Activated B cell treated with CpG ODN at 0.5 μM for 24 hours (primary cell): ENCODE measurements around the gene CDKAL1. TPM values are rescaled to one million over a fixed set of nuclear protein-coding genes. Genes with fewer than 3 reads are reported as not detected.

ENCODE experiments used
- ATAC-seq: fragments of 200-7000 bp; cut with Tn5 transposase; one replicate; pipeline ENCODE4 v1.10.0; 2021; ENCODE audit warnings: low read depth, mild to moderate bottlenecking, moderate library complexity
- CTCF ChIA-PET: fragments of 350-600 bp; sonication (Branson Sonifier 250); formaldehyde crosslinking; loops from one replicate; lab custom pipeline; 2021; ENCODE audit warnings: antibody characterized with exemption; lab: Charles Lee
- POLR2A ChIA-PET: fragments of 350-600 bp; sonication (Branson Sonifier 250); formaldehyde crosslinking; loops from one replicate; lab custom pipeline; 2021; ENCODE audit warnings: antibody characterized with exemption; lab: Charles Lee
- DNase-seq: peaks from one replicate; pipeline ENCODE4 v3.0.0; 2022
- H3K27ac Mint-ChIP-seq: one replicate; pipeline ENCODE4 v1.8.0; 2020; ENCODE audit warnings: mixed read lengths
- H3K27me3 Mint-ChIP-seq: one replicate; pipeline ENCODE4 v1.8.0; 2021; ENCODE audit warnings: mixed read lengths
- H3K36me3 Mint-ChIP-seq: one replicate; pipeline ENCODE4 v1.8.0; 2021; ENCODE audit warnings: low read depth, mixed read lengths
- H3K4me1 Mint-ChIP-seq: one replicate; pipeline ENCODE4 v1.8.0; 2021; ENCODE audit warnings: mixed read lengths
- H3K4me3 Mint-ChIP-seq: one replicate; pipeline ENCODE4 v1.8.0; 2020; ENCODE audit warnings: mild to moderate bottlenecking, mixed read lengths
- H3K9me3 Mint-ChIP-seq: one replicate; pipeline ENCODE4 v1.8.0; 2020; ENCODE audit warnings: mixed read lengths
- intact Hi-C: fragments of 100-400 bp; cut with micrococcal nuclease; formaldehyde crosslinking; loops from one replicate; pipeline ENCODE4 v1.15.1; 2024
- total RNA-seq: library from RNA; stranded (reverse); gene quantifications from 2 replicates; pipeline ENCODE4 v1.2.3, GENCODE V29; 2022
- TF ChIP-seq, protein P1 (sequence below): fragments of 200-600 bp; IDR thresholded peaks from one replicate; pipeline ENCODE4 v1.8.0; 2022; ENCODE audit warnings: antibody characterized with exemption, mild to moderate bottlenecking

Gene CDKAL1
- total RNA-seq, 1 donor from 2014 or later: 31.9 TPM

DNA sequence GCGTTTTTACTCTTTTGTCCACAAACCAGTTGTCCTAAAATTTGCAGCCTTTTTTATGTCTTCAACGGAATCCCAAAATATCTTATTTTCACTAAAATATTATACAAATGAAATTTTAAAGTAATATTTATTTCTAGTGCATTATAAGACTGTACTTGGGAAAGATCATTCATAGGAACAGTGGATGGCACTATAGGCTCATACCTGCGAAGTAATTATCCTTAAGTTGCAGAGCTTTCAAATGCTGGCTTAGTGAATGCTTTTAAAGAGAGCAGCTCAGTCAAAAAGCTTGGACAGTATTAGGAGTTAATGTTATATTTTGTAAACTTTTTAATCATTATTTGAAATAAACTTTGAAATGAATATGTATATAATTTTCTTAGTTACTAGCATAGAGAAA, 254.9 kb downstream of the CDKAL1 start:
- H3K4me3 Mint-ChIP-seq: no peak overlapping the region
- intact Hi-C loops: loop anchor here (1.0 kb wide), 1 partner anchor 800 kb away; no protein-coding TSS in a partner anchor
- no peaks in the 10 kb centered on the region for H3K9me3 Mint-ChIP-seq
- ATAC-seq (no peak), DNase-seq (no peak)
- H3K4me1 Mint-ChIP-seq: no peaks in the 10 kb centered on the region
- TF ChIP-seq, protein P1, sequence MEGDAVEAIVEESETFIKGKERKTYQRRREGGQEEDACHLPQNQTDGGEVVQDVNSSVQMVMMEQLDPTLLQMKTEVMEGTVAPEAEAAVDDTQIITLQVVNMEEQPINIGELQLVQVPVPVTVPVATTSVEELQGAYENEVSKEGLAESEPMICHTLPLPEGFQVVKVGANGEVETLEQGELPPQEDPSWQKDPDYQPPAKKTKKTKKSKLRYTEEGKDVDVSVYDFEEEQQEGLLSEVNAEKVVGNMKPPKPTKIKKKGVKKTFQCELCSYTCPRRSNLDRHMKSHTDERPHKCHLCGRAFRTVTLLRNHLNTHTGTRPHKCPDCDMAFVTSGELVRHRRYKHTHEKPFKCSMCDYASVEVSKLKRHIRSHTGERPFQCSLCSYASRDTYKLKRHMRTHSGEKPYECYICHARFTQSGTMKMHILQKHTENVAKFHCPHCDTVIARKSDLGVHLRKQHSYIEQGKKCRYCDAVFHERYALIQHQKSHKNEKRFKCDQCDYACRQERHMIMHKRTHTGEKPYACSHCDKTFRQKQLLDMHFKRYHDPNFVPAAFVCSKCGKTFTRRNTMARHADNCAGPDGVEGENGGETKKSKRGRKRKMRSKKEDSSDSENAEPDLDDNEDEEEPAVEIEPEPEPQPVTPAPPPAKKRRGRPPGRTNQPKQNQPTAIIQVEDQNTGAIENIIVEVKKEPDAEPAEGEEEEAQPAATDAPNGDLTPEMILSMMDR: no peak
- H3K27me3 Mint-ChIP-seq: no peaks in the 10 kb centered on the region
- CTCF ChIA-PET: interaction anchor here (0.5 kb wide), 1 partner anchor 800 kb away, joined by 4 read pairs; no protein-coding TSS in a partner anchor
- H3K36me3 Mint-ChIP-seq: peaks cover 20% of the 10 kb centered on the region
- H3K27ac Mint-ChIP-seq: no peak overlapping the region
- POLR2A ChIA-PET: no interaction called here

DNA sequence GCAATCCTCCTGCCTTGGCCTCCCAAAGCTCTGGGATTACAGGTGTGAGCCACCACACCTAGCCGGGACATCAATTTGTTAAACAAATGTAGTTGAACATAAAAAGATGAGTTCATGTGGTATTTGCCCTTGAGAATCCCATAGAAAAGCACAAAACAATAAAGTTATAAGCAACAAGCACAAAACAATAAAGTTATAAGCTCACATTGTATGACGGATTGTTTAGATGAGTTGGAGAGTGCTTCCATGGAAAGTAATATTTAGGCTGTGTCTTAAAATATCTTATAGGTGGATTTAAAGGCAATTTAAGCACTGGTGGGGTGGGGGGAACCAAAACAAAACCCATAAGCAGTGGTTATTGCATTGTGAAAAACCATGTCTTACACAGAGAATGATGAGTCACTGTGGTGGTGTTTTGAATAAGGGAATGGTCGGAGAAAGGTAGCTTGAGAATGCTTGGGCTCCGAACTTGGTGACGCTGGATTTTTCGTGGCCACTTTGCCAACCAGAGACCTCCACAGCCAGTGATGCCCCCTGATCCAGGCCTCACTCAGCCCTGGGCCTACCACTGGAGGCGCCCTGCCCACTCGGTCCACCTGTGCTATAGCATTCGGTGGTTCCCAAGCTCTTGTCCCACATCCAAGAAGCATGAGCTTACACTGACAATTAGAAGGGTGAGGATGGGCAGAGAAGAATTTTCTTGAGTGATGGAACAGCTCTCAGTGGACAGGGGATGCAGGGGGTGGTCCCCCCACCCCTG, 256.0 kb downstream of the CDKAL1 start:
- CTCF ChIA-PET: no interaction called here
- no peak overlapping the region for H3K27ac Mint-ChIP-seq
- DNase-seq: no peak
- intact Hi-C loops: no loop called here
- TF ChIP-seq, protein P1: no peak
- no peak overlapping the region for H3K4me3 Mint-ChIP-seq
- H3K4me1 Mint-ChIP-seq: no peaks in the 10 kb centered on the region
- peaks cover 23% of the 10 kb centered on the region for H3K36me3 Mint-ChIP-seq
- no peak for ATAC-seq
- H3K27me3 Mint-ChIP-seq: no peaks in the 10 kb centered on the region
- no peaks in the 10 kb centered on the region for H3K9me3 Mint-ChIP-seq
- POLR2A ChIA-PET: no interaction called here

DNA sequence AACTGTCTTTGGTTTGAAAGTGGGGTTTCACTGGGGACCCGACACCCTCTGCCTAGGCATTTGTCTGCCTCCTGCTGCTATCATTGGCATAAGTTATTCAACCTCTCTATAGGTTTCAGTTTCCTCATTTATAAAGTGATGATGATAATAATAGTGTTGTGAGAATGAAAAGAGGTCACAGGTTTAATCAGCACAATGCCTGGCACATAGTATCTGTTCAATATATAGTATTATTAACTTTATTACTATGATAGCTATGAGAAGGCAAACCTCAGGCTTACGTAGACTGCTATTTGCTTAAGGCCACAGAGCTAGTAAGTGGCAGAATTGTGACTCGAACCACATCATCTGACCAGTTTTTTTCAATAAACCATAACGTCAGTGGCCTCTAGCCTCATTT, 256.8 kb downstream of the CDKAL1 start:
- TF ChIP-seq, protein P1: no peak
- ChIA-PET POLR2A (no interaction called here), CTCF (no interaction called here)
- no peak for DNase-seq
- Mint-ChIP-seq H3K36me3 (peaks cover 23% of the 10 kb centered on the region), H3K27me3 (no peaks in the 10 kb centered on the region), H3K4me1 (no peaks in the 10 kb centered on the region), H3K9me3 (no peaks in the 10 kb centered on the region), H3K27ac (no peak overlapping the region), H3K4me3 (no peak overlapping the region)
- intact Hi-C loops: no loop called here
- no peak for ATAC-seq

DNA sequence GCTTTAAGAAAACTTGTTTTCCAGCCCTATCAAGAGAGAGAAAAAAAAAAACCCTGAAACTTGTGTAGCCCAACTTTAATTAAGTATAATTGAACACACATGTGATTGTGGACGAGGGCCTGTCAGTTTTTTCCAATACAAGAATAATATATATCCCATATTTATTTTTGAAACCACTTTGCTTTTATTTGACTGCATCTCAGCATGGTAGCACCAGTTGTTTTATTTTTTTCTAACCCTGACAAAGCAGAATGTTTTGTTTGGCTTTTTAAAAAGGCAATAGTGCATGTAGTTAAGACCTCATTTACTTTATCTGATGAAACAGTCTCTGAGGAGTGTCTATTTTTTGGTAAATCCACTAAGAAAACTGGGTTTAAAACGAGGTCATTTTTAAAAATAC, 257.7 kb downstream of the CDKAL1 start:
- DNase-seq (no peak), ATAC-seq (no peak)
- TF ChIP-seq, protein P1: no peak
- ChIA-PET POLR2A (no interaction called here), CTCF (no interaction called here)
- H3K27me3 Mint-ChIP-seq: no peaks in the 10 kb centered on the region
- intact Hi-C loops: no loop called here
- H3K4me3 Mint-ChIP-seq: no peak overlapping the region
- H3K9me3 Mint-ChIP-seq: no peaks in the 10 kb centered on the region
- no peaks in the 10 kb centered on the region for H3K4me1 Mint-ChIP-seq
- peaks cover 22% of the 10 kb centered on the region for H3K36me3 Mint-ChIP-seq
- H3K27ac Mint-ChIP-seq: no peak overlapping the region

DNA sequence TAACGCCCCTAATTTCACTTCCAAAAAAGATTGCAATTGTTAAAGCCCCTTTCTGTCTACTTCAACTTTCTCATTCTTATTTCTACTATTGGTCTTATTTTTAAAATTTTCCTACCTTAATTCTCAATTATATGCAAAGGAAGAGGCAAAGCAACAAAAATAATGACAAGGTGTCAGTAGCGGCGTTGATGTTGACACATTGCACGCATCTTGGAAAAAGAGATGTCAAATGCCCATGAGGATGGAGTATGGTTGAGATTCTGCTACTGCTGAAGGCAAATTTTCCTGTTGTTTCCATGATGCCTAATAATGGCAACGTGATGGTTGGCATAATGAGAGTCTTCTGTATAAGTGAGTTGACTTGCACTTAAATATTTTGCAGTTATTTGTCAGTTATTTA, 258.9 kb downstream of the CDKAL1 start:
- TF ChIP-seq, protein P1: no peak
- Mint-ChIP-seq H3K36me3 (peaks cover 28% of the 10 kb centered on the region), H3K27me3 (no peaks in the 10 kb centered on the region), H3K4me3 (no peak overlapping the region), H3K4me1 (no peaks in the 10 kb centered on the region), H3K27ac (no peak overlapping the region), H3K9me3 (peaks cover 4% of the 10 kb centered on the region)
- DNase-seq: no peak
- ChIA-PET POLR2A (no interaction called here), CTCF (no interaction called here)
- ATAC-seq: no peak
- intact Hi-C loops: no loop called here
